ENCODE results near the gene SLC22A14.

SLC22A14 gene

GRCh38 chr3:38334142-38335055 is 52.3 kb downstream of the SLC22A14 start:
- H3K27me3 ChIP-seq (ENCODE audit: control insufficient read depth, insufficient read depth, low read length): no peaks in the 10 kb centered on the region
- H3K4me3 ChIP-seq (ENCODE audit: low read length): no peak overlapping the region
- H3K4me1 ChIP-seq (ENCODE audit: control insufficient read depth, insufficient read depth, low read length): no peaks in the 10 kb centered on the region
- no peaks in the 10 kb centered on the region for H3K36me3 ChIP-seq (ENCODE audit: control insufficient read depth, insufficient read depth, low read length)
- H3K9me3 ChIP-seq (ENCODE audit: control insufficient read depth, low read length): no peaks in the 10 kb centered on the region
- no peak overlapping the region for H3K9ac ChIP-seq (ENCODE audit: low read length)

GRCh38 chr3:38335263-38335662 is 53.2 kb downstream of the SLC22A14 start:
- no peaks in the 10 kb centered on the region for H3K36me3 ChIP-seq (ENCODE audit: control insufficient read depth, insufficient read depth, low read length)
- H3K9me3 ChIP-seq (ENCODE audit: control insufficient read depth, low read length): no peaks in the 10 kb centered on the region
- H3K27me3 ChIP-seq (ENCODE audit: control insufficient read depth, insufficient read depth, low read length): no peaks in the 10 kb centered on the region

GRCh38 chr3:38337703-38338102 is 55.6 kb downstream of the SLC22A14 start:
- H3K27me3 ChIP-seq (ENCODE audit: control insufficient read depth, insufficient read depth, low read length): no peaks in the 10 kb centered on the region
- no peaks in the 10 kb centered on the region for H3K4me1 ChIP-seq (ENCODE audit: control insufficient read depth, insufficient read depth, low read length)
- no peak overlapping the region for H3K9ac ChIP-seq (ENCODE audit: low read length)
- H3K36me3 ChIP-seq (ENCODE audit: control insufficient read depth, insufficient read depth, low read length): no peaks in the 10 kb centered on the region
- H3K4me3 ChIP-seq (ENCODE audit: low read length): no peak overlapping the region
- no peaks in the 10 kb centered on the region for H3K9me3 ChIP-seq (ENCODE audit: control insufficient read depth, low read length)

More at GRCh38 chr3:38335263-38335662, 53.2 kb downstream of the SLC22A14 start:
- Histone ChIP-seq H3K4me1 (ENCODE audit: control insufficient read depth, insufficient read depth, low read length) (no peaks in the 10 kb centered on the region), H3K9ac (ENCODE audit: low read length) (no peak overlapping the region), H3K4me3 (ENCODE audit: low read length) (no peak overlapping the region)

- no peak overlapping the region for H3K9ac ChIP-seq (ENCODE audit: low read length)
- H3K4me1 ChIP-seq (ENCODE audit: control insufficient read depth, insufficient read depth, low read length): peaks cover 8% of the 10 kb centered on the region
- H3K27me3 ChIP-seq (ENCODE audit: control insufficient read depth, insufficient read depth, low read length): no peaks in the 10 kb centered on the region
- H3K36me3 ChIP-seq (ENCODE audit: control insufficient read depth, insufficient read depth, low read length): no peaks in the 10 kb centered on the region
- no peaks in the 10 kb centered on the region for H3K9me3 ChIP-seq (ENCODE audit: control insufficient read depth, low read length)
- H3K4me3 ChIP-seq (ENCODE audit: low read length): no peak overlapping the region
These were observed 61.9 kb downstream of the SLC22A14 start for GRCh38 chr3:38343797-38344594.

GRCh38 chr3:38345879-38346586 is 63.9 kb downstream of the SLC22A14 start:
- Histone ChIP-seq H3K9me3 (ENCODE audit: control insufficient read depth, low read length) (no peaks in the 10 kb centered on the region), H3K36me3 (ENCODE audit: control insufficient read depth, insufficient read depth, low read length) (no peaks in the 10 kb centered on the region), H3K9ac (ENCODE audit: low read length) (no peak overlapping the region), H3K4me3 (ENCODE audit: low read length) (no peak overlapping the region), H3K27me3 (ENCODE audit: control insufficient read depth, insufficient read depth, low read length) (no peaks in the 10 kb centered on the region), H3K4me1 (ENCODE audit: control insufficient read depth, insufficient read depth, low read length) (peaks cover 8% of the 10 kb centered on the region)

GRCh38 chr3:38346587-38347410 is 64.7 kb downstream of the SLC22A14 start, which contains the start of gene XYLB:
TSS of gene XYLB (plus strand) at chr3:38346785. CDS start at chr3:38346869, 84 bp downstream.
- peak within 1 kb of the TSS; percentile 27 for H3K4me3 ChIP-seq (ENCODE audit: low read length)
- no peaks in the 10 kb centered on the region for H3K9me3 ChIP-seq (ENCODE audit: control insufficient read depth, low read length)
- H3K4me1 ChIP-seq (ENCODE audit: control insufficient read depth, insufficient read depth, low read length): peaks cover 8% of the 10 kb centered on the region
- H3K27me3 ChIP-seq (ENCODE audit: control insufficient read depth, insufficient read depth, low read length): no peaks in the 10 kb centered on the region
- no peaks in the 10 kb centered on the region for H3K36me3 ChIP-seq (ENCODE audit: control insufficient read depth, insufficient read depth, low read length)
- peak within 1 kb of the TSS; percentile 74 for H3K9ac ChIP-seq (ENCODE audit: low read length)

- Histone ChIP-seq H3K27me3 (ENCODE audit: control insufficient read depth, insufficient read depth, low read length) (no peaks in the 10 kb centered on the region), H3K9me3 (ENCODE audit: control insufficient read depth, low read length) (no peaks in the 10 kb centered on the region), H3K36me3 (ENCODE audit: control insufficient read depth, insufficient read depth, low read length) (no peaks in the 10 kb centered on the region), H3K4me1 (ENCODE audit: control insufficient read depth, insufficient read depth, low read length) (peaks cover 8% of the 10 kb centered on the region), H3K9ac (ENCODE audit: low read length) (peak overlapping the region; percentile 74), H3K4me3 (ENCODE audit: low read length) (peak overlapping the region; percentile 27)
These were observed 65.5 kb downstream of the SLC22A14 start for GRCh38 chr3:38347421-38348200.

- no peaks in the 10 kb centered on the region for H3K36me3 ChIP-seq (ENCODE audit: control insufficient read depth, insufficient read depth, low read length)
- no peak overlapping the region for H3K4me3 ChIP-seq (ENCODE audit: low read length)
- H3K4me1 ChIP-seq (ENCODE audit: control insufficient read depth, insufficient read depth, low read length): peaks cover 8% of the 10 kb centered on the region
- no peaks in the 10 kb centered on the region for H3K9me3 ChIP-seq (ENCODE audit: control insufficient read depth, low read length)
- H3K9ac ChIP-seq (ENCODE audit: low read length): no peak overlapping the region
- H3K27me3 ChIP-seq (ENCODE audit: control insufficient read depth, insufficient read depth, low read length): no peaks in the 10 kb centered on the region
These were observed 66.8 kb downstream of the SLC22A14 start for GRCh38 chr3:38348903-38349302.

GRCh38 chr3:38349684-38350359 is 67.7 kb downstream of the SLC22A14 start:
- Histone ChIP-seq H3K27me3 (ENCODE audit: control insufficient read depth, insufficient read depth, low read length) (no peaks in the 10 kb centered on the region), H3K4me1 (ENCODE audit: control insufficient read depth, insufficient read depth, low read length) (peaks cover 13% of the 10 kb centered on the region), H3K36me3 (ENCODE audit: control insufficient read depth, insufficient read depth, low read length) (peaks cover under 1% of the 10 kb centered on the region), H3K9ac (ENCODE audit: low read length) (no peak overlapping the region), H3K9me3 (ENCODE audit: control insufficient read depth, low read length) (no peaks in the 10 kb centered on the region), H3K4me3 (ENCODE audit: low read length) (no peak overlapping the region)

GRCh38 chr3:38353151-38353550 is 71.1 kb downstream of the SLC22A14 start:
- Histone ChIP-seq H3K9me3 (ENCODE audit: control insufficient read depth, low read length) (no peaks in the 10 kb centered on the region), H3K4me3 (ENCODE audit: low read length) (no peak overlapping the region), H3K36me3 (ENCODE audit: control insufficient read depth, insufficient read depth, low read length) (peaks cover 4% of the 10 kb centered on the region), H3K9ac (ENCODE audit: low read length) (no peak overlapping the region), H3K27me3 (ENCODE audit: control insufficient read depth, insufficient read depth, low read length) (no peaks in the 10 kb centered on the region), H3K4me1 (ENCODE audit: control insufficient read depth, insufficient read depth, low read length) (peaks cover 7% of the 10 kb centered on the region)
